ENCODE measurements around the gene LGI4.

LGI4 gene

GRCh38 chr19:35166100-35167063 lies 31.5 kb upstream of the LGI4 start:
- Histone ChIP-seq H3K4me2 (ENCODE audit: low read depth, low read length, poor library complexity, severe bottlenecking) (no peak overlapping the region), H3K9ac (ENCODE audit: low read length) (no peak overlapping the region), H3K36me3 (ENCODE audit: low read length) (peaks cover 31% of the 10 kb centered on the region), H3K27ac (ENCODE audit: low read depth, low read length) (no peak overlapping the region), H3K79me2 (ENCODE audit: insufficient read depth, low read length) (no peaks in the 10 kb centered on the region), H4K20me1 (ENCODE audit: low read depth, low read length) (no peaks in the 10 kb centered on the region), H3K9me2 (replicated peaks; ENCODE audit: insufficient read depth, low read length) (no peaks in the 10 kb centered on the region), H3K9me3 (ENCODE audit: insufficient read depth, low read length) (peaks cover 6% of the 10 kb centered on the region; the same call in 1 of the 2 replicates), H3K4me3 (ENCODE audit: insufficient read depth, low read length, poor library complexity, severe bottlenecking) (no peak overlapping the region), H3F3A (ENCODE audit: insufficient read depth) (no peaks in the 10 kb centered on the region), H3K27me3 (ENCODE audit: low read length) (no peaks in the 10 kb centered on the region), H2AFZ (ENCODE audit: low read depth, low read length, severe bottlenecking) (no peak overlapping the region)
- TF ChIP-seq EZH2phosphoT487 (conservative IDR thresholded peaks at IDR 0.05; ENCODE audit: low read length), result no peak
- no peak for TF ChIP-seq CTCF (IDR thresholded peaks at IDR 0.05; ENCODE audit: insufficient read depth, low read length, poor library complexity, severe bottlenecking)

GRCh38 chr19:35165200-35166058 lies 30.6 kb upstream of the LGI4 start:
- TF ChIP-seq CTCF (IDR thresholded peaks at IDR 0.05; ENCODE audit: insufficient read depth, low read length, poor library complexity, severe bottlenecking) (no peak), EZH2phosphoT487 (conservative IDR thresholded peaks at IDR 0.05; ENCODE audit: low read length) (no peak)
- H3K27ac ChIP-seq (ENCODE audit: low read depth, low read length), result no peak overlapping the region

GRCh38 chr19:35164418-35164817 lies 29.6 kb upstream of the LGI4 start:
- Histone ChIP-seq H2AFZ (ENCODE audit: low read depth, low read length, severe bottlenecking) (no peak overlapping the region), H3K9me3 (ENCODE audit: insufficient read depth, low read length) (peaks cover 6% of the 10 kb centered on the region; the same call in 1 of the 2 replicates), H4K20me1 (ENCODE audit: low read depth, low read length) (no peaks in the 10 kb centered on the region), H3K4me2 (ENCODE audit: low read depth, low read length, poor library complexity, severe bottlenecking) (no peak overlapping the region), H3K79me2 (ENCODE audit: insufficient read depth, low read length) (no peaks in the 10 kb centered on the region), H3F3A (ENCODE audit: insufficient read depth) (no peaks in the 10 kb centered on the region), H3K9ac (ENCODE audit: low read length) (no peak overlapping the region), H3K9me2 (replicated peaks; ENCODE audit: insufficient read depth, low read length) (no peaks in the 10 kb centered on the region), H3K27ac (ENCODE audit: low read depth, low read length) (no peak overlapping the region), H3K27me3 (ENCODE audit: low read length) (no peaks in the 10 kb centered on the region), H3K4me3 (ENCODE audit: insufficient read depth, low read length, poor library complexity, severe bottlenecking) (no peak overlapping the region), H3K36me3 (ENCODE audit: low read length) (peaks cover 43% of the 10 kb centered on the region)
- TF ChIP-seq CTCF (IDR thresholded peaks at IDR 0.05; ENCODE audit: insufficient read depth, low read length, poor library complexity, severe bottlenecking) (no peak), EZH2phosphoT487 (conservative IDR thresholded peaks at IDR 0.05; ENCODE audit: low read length) (no peak)

More at GRCh38 chr19:35165200-35166058, 30.6 kb upstream of the LGI4 start:
- no peaks in the 10 kb centered on the region for H3K9me2 ChIP-seq (replicated peaks; ENCODE audit: insufficient read depth, low read length)
- H3F3A ChIP-seq (ENCODE audit: insufficient read depth), result no peaks in the 10 kb centered on the region
- no peak overlapping the region for H2AFZ ChIP-seq (ENCODE audit: low read depth, low read length, severe bottlenecking)
- H3K9ac ChIP-seq (ENCODE audit: low read length), result no peak overlapping the region
- H3K4me2 ChIP-seq (ENCODE audit: low read depth, low read length, poor library complexity, severe bottlenecking), result no peak overlapping the region
- H3K9me3 ChIP-seq (ENCODE audit: insufficient read depth, low read length), result peaks cover 6% of the 10 kb centered on the region; the same call in 1 of the 2 replicates
- no peaks in the 10 kb centered on the region for H3K27me3 ChIP-seq (ENCODE audit: low read length)
- no peak overlapping the region for H3K4me3 ChIP-seq (ENCODE audit: insufficient read depth, low read length, poor library complexity, severe bottlenecking)
- peaks cover 41% of the 10 kb centered on the region for H3K36me3 ChIP-seq (ENCODE audit: low read length)
- no peaks in the 10 kb centered on the region for H3K79me2 ChIP-seq (ENCODE audit: insufficient read depth, low read length)
- H4K20me1 ChIP-seq (ENCODE audit: low read depth, low read length), result no peaks in the 10 kb centered on the region
